HG03460 (cell line): Measurements from ENCODE around the gene MARCHF6.
"Not testable (repeated sequence)": the region's sequence is repeated elsewhere in the genome, so short reads cannot be mapped to it uniquely, and the experiment has no call there.

ENCODE experiments used
- ATAC-seq: cut with Tn5 transposase; IDR thresholded peaks from one replicate; pipeline ENCODE4 v1.9.1; 2021; ENCODE audit not compliant: unreplicated experiment

The MARCHF6 gene

DNA sequence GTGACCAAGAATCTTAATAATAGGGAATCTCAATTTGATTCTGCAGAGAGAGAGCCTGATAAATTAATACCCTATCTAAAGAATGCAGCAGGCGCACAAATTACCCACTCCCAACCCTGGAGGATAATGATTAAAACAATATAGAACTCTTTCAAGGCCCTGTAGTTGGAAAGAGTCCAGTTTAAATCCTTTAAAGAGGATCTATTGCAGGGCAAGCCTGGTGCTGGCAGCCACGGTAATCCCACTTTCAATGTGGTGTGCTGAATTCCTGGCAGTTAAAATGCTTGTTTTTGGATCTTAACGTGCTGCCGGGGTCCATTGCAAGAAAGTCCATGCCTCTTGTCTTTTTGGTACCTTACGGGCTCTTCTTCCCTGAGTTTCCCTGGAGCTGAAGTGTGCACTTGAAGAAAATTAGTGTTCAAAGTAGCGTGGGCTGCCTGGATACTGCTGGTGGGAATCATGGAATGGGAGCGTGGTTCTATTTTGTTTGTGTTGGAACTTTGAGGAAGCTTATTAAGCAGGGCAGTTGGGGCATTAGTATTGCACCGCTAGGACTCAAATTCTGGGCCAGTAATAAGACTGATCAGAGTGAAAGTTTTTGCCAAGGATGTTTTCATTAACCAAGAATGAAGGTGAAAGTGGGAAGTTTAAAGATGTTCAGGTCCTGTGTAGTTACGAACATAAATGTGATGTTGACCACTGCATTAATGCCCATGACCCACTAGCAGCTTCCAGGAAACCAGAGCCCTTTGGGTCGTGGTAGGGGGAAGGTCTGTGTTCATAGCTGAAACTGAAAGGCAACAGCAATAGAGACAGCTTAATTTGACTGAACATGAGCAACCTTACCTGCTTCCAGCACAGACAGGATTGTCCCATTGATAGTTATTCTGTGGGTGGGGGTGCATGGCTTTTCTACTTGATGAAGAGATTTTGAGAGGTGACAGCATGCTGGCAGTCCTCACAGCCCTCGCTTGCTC is 20.8 kb downstream of the MARCHF6 start:
- no peak for ATAC-seq

DNA sequence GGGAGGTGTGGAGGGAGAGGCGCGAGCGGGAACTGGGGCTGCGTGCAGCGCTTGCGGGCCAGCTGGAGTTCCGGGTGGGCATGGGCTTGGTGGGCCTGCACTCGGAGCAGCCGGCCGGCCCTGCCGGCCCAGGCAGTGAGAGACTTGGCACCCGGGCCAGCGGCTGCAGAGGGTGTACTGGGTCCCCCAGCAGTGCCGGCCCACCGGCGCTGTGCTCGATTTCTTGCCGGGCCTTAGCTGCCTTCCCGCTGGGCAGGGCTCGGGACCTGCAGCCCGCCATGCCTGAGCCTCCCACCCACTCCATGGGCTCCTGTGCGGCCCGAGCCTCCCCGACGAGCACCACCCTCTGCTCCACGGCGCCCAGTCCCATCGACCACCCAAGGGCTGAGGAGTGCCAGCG is 21.7 kb downstream of the MARCHF6 start:
- ATAC-seq, result not testable (repeated sequence)

DNA sequence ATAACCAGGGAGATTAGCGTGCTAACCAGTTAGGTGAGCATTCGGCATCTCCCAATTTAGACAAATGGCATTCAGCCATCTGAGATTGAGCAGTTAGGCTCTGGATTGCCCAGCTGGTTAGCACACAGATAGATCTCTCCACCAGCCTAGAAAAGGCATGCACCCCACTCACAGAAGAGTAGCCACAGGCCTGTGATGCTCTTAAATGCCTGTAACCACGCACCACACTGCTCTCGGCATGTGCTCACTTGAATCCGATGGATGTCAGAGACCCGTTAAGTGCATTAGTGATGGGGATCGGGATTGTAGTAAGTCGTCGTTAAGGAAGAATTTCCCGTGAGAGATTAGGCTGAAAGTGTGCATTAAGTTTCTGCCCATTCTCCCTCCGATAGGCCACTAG is 23.0 kb downstream of the MARCHF6 start:
- ATAC-seq, result no peak

DNA sequence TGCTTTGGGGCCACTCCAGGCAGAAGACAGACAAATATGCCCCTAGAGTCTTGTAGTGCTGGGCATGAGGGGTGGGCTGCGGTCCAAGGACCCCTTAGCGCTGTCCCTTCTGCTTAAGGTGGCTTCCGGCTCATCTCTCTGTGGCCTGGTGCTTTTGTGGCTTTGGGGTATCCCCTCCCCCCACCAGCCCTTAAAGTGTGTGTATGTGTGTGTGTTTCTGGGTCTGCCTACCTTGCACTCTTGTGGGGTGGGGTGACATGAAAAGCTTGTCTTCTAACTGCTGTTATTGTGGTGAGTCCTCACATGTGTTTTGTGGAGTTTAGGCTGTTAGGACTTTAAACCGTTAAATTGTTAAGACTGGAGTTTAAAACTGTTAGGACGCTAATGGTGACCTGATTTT is 23.6 kb downstream of the MARCHF6 start:
- ATAC-seq, result no peak

DNA sequence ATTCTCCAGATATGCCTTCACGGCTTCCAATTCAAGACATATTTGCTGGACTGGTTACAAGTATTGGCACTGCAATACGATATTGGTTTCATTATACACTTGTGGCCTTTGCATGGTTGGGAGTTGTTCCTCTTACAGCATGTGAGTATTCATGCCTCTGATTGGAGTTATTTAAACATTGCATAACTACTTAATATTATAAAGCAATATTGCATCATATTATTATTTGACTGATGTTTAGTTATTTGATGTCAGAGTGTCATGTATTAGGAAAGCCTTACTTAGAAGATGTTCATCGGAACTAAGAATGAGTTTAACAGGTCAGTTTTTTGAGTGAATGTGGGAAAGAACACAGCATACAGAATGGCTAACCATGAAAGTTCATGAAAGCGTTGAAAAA is 28.3 kb downstream of the MARCHF6 start:
- ATAC-seq, result no peak

DNA sequence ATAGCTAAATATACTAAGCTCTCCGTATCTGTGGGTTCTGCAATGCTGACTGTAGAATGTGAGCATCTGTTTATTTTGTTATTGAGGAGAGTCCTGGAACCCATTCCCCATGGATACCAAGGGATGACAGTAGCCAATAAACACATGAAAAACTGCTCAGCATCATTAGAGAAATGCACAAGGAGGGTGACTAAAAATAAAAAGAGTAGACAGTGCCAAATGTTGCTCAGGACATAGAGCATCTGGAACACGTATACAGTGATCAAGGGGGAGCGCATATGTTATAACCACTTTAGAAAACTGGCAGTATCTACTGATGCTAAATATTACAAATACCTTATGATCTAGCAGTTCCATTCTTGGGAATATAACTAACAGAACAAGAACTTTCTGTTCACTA is 31.0 kb downstream of the MARCHF6 start:
- ATAC-seq, result no peak

DNA sequence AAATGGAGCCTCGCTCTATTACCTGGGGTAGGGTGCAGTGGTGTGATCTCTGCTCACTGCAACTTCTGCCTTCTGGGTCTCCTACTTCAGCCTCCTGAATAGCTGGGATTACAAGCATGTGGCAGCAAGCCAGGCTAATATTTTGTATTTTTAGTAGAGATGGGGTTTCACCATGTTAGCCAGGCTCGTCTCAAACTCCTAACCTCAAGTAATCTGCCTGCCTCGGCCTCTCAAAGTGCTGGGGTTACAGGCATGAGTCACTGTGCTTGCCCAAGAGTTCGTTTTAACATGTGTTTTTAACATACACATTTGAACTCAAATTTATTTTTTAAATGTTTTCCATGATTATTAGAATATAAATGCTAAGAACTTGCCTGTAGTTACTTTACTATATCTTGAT is 34.2 kb downstream of the MARCHF6 start:
- no peak for ATAC-seq

DNA sequence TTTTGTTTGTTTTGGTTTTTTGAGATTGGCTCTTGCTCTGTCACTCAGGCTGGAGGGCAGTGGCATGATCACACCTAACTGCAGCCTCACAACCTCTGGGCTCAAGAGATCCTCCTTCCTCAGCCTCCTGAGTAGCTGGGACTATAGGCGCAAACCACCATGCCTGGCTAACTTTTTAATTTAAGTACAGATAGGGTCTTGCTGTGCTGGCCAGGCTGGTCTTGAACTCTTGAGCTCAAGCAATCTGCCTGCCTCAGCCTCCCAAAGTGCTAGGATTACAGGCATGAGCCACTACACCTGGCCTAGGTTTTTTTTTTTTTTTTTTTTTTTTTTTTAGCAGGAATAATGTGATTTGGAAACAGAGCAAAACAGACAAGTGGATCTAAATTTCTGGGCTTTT is 37.6 kb downstream of the MARCHF6 start:
- no peak for ATAC-seq

DNA sequence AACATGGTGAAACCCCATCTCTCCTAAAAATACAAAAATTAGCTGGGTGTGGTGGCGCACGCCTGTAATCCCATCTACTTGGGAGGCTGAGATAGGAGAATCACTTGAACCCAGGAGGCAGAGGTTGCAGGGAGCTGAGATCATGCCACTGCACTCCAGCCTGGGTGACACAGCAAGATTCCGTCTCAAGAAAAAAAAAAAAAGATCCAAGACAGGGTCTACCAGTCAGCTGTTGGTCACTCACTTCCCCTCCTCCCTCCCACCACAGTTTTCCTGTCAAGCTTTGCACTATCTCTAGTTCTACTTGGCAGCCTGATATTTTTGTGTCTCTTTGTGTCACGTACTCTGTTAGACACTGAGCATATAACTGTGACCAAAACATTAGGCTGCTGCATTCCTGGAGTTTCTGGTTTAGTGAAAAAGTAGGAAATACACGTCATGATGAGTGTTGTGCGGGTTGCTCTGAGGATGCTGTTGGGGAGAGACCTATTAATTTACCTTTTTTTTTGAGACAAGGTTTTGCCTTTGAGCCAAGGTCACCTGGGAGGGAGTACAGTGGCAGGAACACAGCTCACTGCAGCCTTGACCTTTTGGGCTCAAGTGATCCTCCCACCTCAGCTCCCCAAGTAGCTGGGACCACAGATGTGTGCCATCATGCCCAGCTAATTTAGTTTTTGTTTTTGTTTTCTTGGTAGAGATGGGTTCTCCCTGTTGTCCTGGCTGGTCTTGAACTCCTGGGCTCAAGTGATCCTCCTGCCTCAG is 39.3 kb downstream of the MARCHF6 start:
- not testable (repeated sequence) for ATAC-seq

DNA sequence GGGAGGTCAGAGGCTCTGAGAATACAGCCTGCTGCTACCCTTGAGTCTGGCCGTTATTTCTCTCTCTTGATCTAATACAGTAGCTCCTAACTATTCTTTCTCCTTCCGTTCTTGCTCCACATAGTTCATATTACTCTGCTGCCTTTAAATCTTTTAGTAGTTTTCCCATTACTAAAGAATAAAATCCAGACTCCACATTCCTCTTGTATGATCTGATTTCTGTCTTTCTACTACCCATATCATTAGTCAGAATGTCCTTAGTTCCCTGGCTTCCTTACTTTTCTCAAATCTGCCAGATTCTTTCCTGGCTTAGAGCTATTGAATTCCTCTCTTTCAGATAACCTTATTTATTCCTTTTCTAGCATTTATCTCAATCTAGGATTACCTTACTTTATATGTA is 40.0 kb downstream of the MARCHF6 start:
- ATAC-seq, result no peak

DNA sequence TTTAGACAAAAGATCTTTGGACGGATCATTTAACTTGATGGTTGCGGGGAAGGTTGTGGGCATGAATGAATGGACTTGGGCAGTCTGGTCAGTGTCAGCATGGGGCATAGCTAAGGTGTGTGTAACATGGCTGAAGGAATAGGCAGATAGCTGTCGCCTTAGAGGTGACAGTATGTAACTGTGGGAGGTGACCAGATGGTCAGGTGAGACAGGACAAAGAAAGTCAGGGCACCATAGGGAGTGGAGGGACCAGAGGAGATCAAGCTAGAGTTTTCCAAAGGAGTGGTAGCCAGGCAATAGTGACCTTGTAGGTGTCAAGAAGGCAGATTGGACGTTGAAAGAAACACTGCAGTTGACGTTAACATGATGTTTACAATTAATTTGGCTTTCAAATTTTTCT is 43.1 kb downstream of the MARCHF6 start:
- ATAC-seq, result no peak

DNA sequence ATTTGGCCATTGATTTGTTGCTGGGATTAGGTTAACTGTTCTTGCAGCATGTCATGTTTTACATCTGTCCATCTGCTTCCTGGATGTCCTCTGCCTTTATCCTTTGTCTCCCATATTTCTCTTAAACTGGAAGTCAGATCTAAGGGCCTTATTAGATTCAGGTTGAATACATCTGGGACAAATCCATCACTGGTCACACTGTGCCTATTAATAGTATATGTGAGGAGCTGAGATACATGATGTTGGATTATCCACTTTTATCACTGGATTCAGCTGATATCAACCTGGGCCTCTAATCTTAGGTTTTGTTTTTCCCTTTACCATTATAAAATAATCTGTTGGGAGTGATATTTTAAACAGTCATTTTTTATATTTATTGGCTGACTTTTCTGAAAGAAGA is 46.3 kb downstream of the MARCHF6 start:
- ATAC-seq, result no peak

DNA sequence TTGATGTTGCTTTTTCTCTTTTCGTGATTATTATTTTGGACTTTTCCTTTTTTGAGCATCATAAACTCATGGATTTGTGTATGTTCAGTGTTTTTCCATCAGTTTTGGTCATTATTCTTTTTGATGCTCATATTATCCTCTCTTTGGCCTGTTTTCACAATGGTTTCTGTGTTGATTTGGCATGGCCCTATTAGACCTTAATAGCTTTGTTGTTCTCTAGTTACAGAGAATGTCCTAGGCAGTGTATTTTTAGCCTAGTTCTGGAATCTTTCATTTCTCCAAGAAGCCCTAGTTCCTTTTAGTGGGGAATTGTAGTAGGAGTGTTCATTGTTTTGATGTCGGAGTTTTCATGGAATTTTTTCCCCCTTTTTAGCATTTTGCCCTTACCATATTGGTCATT is 46.9 kb downstream of the MARCHF6 start:
- no peak for ATAC-seq

DNA sequence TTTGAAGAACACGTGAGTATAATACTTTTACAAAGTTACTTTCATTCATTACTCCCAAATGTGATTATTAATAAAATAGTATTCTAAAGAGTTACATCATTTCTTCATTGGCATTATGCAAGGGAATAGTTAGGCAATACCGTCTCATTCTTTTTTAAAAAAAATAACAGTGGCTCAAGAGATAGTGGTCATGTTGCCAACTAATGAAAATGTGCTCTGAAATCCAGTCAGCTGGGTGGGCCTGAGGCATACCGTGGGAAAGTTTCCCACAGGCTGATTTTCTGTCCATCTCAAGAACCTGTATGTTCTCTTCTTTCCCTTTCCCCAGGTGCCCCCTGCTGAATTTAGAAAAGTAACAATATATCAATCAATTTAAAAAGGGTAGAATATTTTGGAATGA is 47.3 kb downstream of the MARCHF6 start:
- ATAC-seq, result no peak

DNA sequence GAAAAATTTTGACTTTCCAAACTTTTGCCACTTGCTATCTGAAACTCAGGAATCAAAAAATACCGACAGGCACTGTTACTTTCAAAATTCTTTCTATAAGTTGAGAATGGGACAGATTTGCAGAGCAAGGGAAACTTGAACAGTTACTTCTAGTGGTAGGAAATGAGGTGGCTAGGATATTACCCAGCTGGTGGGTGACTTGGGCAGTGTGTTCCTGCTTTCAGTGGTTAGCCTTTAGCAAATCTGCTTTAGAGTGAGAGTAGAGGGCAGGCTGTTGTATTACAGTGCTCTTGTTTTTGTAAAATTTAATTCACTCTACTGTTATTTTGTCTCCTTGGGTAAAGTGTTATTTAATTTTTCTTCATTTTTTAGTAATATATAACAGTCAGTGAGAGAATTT is 48.0 kb downstream of the MARCHF6 start:
- peak; percentile 84 for ATAC-seq
